ENCODE measurements around the gene PIN1.

DNA sequence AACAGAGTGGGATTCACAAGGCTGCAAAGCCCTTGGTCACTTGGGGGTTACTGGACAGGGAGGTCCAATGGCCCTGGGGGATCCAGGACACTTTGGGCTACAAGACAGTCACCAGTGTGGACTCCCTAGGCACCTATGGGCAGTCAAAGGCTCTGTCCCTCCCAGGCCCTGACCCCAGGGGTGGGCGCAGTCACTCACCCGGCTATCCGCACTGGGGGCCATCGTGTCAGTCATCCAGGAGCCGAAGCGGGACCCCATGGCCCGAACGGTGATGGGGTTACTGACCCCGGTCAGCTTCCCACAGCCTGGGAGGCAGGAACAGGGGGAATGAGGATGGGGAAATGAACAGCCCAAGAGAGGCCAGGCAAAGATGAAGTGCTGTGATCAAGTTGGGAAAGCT, 21.5 kb downstream of the PIN1 start:
- no peak for TF ChIP-seq EZH2 (IDR thresholded peaks at IDR 0.05; ENCODE audit: borderline replicate concordance, low read length)
- TF ChIP-seq, protein P1, sequence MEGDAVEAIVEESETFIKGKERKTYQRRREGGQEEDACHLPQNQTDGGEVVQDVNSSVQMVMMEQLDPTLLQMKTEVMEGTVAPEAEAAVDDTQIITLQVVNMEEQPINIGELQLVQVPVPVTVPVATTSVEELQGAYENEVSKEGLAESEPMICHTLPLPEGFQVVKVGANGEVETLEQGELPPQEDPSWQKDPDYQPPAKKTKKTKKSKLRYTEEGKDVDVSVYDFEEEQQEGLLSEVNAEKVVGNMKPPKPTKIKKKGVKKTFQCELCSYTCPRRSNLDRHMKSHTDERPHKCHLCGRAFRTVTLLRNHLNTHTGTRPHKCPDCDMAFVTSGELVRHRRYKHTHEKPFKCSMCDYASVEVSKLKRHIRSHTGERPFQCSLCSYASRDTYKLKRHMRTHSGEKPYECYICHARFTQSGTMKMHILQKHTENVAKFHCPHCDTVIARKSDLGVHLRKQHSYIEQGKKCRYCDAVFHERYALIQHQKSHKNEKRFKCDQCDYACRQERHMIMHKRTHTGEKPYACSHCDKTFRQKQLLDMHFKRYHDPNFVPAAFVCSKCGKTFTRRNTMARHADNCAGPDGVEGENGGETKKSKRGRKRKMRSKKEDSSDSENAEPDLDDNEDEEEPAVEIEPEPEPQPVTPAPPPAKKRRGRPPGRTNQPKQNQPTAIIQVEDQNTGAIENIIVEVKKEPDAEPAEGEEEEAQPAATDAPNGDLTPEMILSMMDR (IDR thresholded peaks at IDR 0.05; ENCODE audit: low read length) = no peak
